ENCODE results near the gene KRT17.

DNA sequence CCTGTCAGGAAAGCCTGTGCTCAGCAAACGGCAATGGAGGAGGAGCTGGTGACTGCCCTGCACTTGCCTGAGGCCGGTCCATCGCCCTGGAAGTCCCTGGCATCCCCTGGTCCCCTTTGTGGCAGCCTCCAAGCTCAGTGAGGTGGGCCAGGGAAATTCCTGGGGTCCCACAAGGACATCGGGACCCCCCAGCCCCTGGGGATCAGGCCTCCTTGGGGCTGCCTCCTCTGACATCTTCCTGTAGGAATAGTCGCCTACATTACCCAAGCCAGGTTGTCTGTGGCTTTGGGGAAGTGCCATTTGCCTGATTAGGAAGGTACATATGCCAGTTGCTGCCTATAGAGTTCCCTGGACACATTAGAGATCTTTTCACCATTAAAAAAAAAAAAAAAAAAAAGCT, 45.4 kb downstream of the KRT17 start:
- TF ChIP-seq, protein P1, sequence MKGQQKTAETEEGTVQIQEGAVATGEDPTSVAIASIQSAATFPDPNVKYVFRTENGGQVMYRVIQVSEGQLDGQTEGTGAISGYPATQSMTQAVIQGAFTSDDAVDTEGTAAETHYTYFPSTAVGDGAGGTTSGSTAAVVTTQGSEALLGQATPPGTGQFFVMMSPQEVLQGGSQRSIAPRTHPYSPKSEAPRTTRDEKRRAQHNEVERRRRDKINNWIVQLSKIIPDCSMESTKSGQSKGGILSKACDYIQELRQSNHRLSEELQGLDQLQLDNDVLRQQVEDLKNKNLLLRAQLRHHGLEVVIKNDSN (CRISPR knock-in tag; IDR thresholded peaks at IDR 0.05) = no peak
- TF ChIP-seq, protein P2, sequence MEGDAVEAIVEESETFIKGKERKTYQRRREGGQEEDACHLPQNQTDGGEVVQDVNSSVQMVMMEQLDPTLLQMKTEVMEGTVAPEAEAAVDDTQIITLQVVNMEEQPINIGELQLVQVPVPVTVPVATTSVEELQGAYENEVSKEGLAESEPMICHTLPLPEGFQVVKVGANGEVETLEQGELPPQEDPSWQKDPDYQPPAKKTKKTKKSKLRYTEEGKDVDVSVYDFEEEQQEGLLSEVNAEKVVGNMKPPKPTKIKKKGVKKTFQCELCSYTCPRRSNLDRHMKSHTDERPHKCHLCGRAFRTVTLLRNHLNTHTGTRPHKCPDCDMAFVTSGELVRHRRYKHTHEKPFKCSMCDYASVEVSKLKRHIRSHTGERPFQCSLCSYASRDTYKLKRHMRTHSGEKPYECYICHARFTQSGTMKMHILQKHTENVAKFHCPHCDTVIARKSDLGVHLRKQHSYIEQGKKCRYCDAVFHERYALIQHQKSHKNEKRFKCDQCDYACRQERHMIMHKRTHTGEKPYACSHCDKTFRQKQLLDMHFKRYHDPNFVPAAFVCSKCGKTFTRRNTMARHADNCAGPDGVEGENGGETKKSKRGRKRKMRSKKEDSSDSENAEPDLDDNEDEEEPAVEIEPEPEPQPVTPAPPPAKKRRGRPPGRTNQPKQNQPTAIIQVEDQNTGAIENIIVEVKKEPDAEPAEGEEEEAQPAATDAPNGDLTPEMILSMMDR (IDR thresholded peaks at IDR 0.05) = no peak
- TF ChIP-seq GABPB1 (CRISPR knock-in tag; IDR thresholded peaks at IDR 0.05) (no peak), CREB1 (CRISPR knock-in tag; IDR thresholded peaks at IDR 0.05) (no peak), ESRRA (CRISPR knock-in tag; IDR thresholded peaks at IDR 0.05; ENCODE audit: borderline replicate concordance) (no peak), JUN (CRISPR knock-in tag; IDR thresholded peaks at IDR 0.05) (no peak), SP1 (CRISPR knock-in tag; conservative IDR thresholded peaks at IDR 0.05) (no peak), JAZF1 (CRISPR knock-in tag; IDR thresholded peaks at IDR 0.05) (no peak), ETV6 (CRISPR knock-in tag; IDR thresholded peaks at IDR 0.05) (no peak), E2F4 (CRISPR knock-in tag; IDR thresholded peaks at IDR 0.05; ENCODE audit: borderline replicate concordance, low read depth) (no peak)
- TF ChIP-seq, protein P3, sequence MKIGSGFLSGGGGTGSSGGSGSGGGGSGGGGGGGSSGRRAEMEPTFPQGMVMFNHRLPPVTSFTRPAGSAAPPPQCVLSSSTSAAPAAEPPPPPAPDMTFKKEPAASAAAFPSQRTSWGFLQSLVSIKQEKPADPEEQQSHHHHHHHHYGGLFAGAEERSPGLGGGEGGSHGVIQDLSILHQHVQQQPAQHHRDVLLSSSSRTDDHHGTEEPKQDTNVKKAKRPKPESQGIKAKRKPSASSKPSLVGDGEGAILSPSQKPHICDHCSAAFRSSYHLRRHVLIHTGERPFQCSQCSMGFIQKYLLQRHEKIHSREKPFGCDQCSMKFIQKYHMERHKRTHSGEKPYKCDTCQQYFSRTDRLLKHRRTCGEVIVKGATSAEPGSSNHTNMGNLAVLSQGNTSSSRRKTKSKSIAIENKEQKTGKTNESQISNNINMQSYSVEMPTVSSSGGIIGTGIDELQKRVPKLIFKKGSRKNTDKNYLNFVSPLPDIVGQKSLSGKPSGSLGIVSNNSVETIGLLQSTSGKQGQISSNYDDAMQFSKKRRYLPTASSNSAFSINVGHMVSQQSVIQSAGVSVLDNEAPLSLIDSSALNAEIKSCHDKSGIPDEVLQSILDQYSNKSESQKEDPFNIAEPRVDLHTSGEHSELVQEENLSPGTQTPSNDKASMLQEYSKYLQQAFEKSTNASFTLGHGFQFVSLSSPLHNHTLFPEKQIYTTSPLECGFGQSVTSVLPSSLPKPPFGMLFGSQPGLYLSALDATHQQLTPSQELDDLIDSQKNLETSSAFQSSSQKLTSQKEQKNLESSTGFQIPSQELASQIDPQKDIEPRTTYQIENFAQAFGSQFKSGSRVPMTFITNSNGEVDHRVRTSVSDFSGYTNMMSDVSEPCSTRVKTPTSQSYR (CRISPR knock-in tag; IDR thresholded peaks at IDR 0.05) = no peak

Measured in WTC11 (cell line).